Gastroesophageal sphincter (tissue), 3 donors: ENCODE data around the gene PSMB7.

Experiments used
- EP300 ChIP-seq: sonication (generic); formaldehyde crosslinking; IDR thresholded peaks from one replicate; pipeline ENCODE4 v1.6.1; 2017; ENCODE audit warnings: antibody characterized with exemption, mild to moderate bottlenecking
- POLR2A ChIP-seq, 2 donors: fragments of 450-650 bp; IDR thresholded peaks; one replicate each; pipeline ENCODE4 v1.6.1; 2017; ENCODE audit warnings: antibody characterized with exemption in 2 of 2, mild to moderate bottlenecking in 2 of 2, moderate library complexity in 1 of 2
- POLR2AphosphoS5 ChIP-seq: sonication (generic); formaldehyde crosslinking; IDR thresholded peaks from one replicate; pipeline ENCODE4 v1.6.1; 2017; ENCODE audit warnings: antibody characterized with exemption
- TF ChIP-seq, protein P1 (sequence below), 4 experiments: fragments of 200-600 bp in 2 of 4; fragments of 450-650 bp in 2 of 4; sonication (generic) in 1 of 4; IDR thresholded peaks; one replicate each; pipeline ENCODE4 v1.5.1; 2017 to 2019; ENCODE audit warnings: antibody characterized with exemption in 4 of 4, mild to moderate bottlenecking in 2 of 4, moderate library complexity in 2 of 4

DNA sequence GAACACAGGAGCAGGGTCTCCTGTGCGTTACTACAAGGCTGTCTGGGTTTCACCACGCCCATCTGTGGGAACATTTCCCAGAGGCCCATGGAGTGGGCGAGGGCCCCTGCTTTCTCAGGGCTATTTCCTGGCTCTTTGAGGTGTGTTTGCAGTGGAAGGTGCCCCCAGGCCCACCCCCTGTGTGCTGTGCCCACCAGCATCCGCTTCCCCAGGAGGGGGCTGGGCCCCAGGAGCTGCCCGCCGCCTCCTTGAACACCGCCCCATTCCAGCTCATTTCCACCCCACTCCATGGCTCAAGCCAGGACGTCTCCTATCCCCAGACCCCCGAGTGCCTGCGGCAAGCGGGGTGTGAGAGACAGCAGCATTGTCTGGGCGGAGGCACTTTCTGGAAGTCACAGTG is 87.0 kb downstream of the PSMB7 start:
- TF ChIP-seq, protein P1, sequence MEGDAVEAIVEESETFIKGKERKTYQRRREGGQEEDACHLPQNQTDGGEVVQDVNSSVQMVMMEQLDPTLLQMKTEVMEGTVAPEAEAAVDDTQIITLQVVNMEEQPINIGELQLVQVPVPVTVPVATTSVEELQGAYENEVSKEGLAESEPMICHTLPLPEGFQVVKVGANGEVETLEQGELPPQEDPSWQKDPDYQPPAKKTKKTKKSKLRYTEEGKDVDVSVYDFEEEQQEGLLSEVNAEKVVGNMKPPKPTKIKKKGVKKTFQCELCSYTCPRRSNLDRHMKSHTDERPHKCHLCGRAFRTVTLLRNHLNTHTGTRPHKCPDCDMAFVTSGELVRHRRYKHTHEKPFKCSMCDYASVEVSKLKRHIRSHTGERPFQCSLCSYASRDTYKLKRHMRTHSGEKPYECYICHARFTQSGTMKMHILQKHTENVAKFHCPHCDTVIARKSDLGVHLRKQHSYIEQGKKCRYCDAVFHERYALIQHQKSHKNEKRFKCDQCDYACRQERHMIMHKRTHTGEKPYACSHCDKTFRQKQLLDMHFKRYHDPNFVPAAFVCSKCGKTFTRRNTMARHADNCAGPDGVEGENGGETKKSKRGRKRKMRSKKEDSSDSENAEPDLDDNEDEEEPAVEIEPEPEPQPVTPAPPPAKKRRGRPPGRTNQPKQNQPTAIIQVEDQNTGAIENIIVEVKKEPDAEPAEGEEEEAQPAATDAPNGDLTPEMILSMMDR (IDR thresholded peaks at IDR 0.05) = no peak
- no peak for TF ChIP-seq POLR2AphosphoS5
- TF ChIP-seq POLR2A (IDR thresholded peaks at IDR 0.05) = no peak
- no peak for TF ChIP-seq EP300
